Testis (tissue), 2 donors: ENCODE results near the gene DNAH17.

Experiments
- POLR2A ChIP-seq: fragments of 450-650 bp; IDR thresholded peaks from one replicate; pipeline ENCODE4 v1.6.1; 2017; ENCODE audit warnings: antibody characterized with exemption, mild to moderate bottlenecking, moderate library complexity
- TF ChIP-seq, protein P1 (sequence below), 3 experiments: fragments of 450-650 bp in 2 of 3; fragments of 200-600 bp in 1 of 3; sonication (generic) in 1 of 3; IDR thresholded peaks; one replicate each; pipeline ENCODE4 v1.5.1; 2016 to 2019; ENCODE audit warnings: antibody characterized with exemption in 3 of 3, mild to moderate bottlenecking in 2 of 3, moderate library complexity in 1 of 3

DNA sequence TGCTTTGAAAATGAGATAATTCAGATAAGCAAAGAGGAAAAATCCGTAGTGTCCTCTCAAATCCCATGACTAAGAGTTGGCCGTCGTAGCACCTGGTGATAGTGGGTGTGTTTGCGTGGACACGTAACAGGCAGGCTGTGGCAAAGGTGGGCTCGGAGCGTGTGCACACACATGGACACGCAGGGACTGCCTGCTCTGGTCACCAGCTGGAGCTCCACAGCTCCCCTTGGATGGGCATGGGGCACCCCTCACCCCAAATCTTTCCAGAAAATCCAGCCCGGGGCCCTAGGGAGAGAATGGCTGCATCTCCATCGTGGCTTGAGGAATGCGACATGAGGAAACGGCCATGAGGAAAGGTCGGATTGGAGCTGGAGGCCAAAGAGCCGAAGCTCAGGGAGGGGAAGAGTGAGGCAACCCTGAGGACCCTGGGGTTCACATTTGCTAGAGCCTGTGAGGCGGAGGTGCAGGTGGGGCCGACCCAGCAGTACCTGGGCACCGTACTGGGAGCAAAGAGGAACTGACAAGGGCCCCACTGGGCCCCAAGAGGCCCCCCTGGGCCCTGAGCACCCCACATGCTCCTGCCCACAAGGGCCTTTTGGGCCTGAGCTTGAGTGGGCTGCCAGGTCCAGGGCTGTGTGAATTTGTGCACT, 51.6 kb downstream of the DNAH17 start:
- TF ChIP-seq, protein P1, sequence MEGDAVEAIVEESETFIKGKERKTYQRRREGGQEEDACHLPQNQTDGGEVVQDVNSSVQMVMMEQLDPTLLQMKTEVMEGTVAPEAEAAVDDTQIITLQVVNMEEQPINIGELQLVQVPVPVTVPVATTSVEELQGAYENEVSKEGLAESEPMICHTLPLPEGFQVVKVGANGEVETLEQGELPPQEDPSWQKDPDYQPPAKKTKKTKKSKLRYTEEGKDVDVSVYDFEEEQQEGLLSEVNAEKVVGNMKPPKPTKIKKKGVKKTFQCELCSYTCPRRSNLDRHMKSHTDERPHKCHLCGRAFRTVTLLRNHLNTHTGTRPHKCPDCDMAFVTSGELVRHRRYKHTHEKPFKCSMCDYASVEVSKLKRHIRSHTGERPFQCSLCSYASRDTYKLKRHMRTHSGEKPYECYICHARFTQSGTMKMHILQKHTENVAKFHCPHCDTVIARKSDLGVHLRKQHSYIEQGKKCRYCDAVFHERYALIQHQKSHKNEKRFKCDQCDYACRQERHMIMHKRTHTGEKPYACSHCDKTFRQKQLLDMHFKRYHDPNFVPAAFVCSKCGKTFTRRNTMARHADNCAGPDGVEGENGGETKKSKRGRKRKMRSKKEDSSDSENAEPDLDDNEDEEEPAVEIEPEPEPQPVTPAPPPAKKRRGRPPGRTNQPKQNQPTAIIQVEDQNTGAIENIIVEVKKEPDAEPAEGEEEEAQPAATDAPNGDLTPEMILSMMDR (IDR thresholded peaks at IDR 0.05), result no peak
- TF ChIP-seq POLR2A, result no peak
